ENCODE results near the gene TMEM18. TPM values are rescaled to one million over a fixed set of nuclear protein-coding genes. Genes with fewer than 3 reads are reported as not detected.

The TMEM18 gene
- total and polyA plus RNA-seq, 2 of the 13 experiments (the other 11 are each of a cell fraction or from before 2014, with no cell fraction given) = 45.9 to 49.4 TPM

DNA sequence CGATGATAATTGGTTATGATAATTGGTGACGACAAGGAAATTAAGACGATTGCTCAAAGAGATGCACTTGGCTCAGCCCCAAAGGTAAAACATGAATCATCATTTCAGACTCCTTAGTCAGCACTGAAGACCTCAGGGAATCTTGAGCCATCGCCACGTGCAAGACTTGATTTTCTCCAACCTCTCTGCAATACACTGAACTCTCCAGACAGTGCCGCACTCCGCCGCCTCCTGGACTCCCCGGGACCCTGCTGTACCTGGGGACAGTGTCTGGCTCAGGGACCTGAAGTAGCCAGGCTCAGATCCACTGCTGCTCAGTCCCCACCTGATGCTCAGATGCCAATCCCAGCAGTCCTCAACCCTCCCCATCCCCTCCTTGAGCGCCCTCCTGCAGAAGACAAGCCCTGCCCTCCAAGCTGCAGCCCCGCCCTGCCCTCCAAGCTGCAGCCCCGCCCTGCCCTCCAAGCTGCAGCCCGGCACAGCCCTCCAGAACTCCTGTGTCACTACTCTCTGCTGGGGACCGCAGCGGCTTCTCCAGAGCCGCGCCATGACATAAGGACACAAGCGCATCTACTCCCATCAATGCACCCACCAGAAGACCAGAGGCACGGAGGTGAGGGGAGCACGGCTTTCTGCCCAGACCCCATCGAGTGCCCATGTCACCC, 1.1 kb downstream of the TMEM18 start (continued):
- TF ChIP-seq, protein P1, sequence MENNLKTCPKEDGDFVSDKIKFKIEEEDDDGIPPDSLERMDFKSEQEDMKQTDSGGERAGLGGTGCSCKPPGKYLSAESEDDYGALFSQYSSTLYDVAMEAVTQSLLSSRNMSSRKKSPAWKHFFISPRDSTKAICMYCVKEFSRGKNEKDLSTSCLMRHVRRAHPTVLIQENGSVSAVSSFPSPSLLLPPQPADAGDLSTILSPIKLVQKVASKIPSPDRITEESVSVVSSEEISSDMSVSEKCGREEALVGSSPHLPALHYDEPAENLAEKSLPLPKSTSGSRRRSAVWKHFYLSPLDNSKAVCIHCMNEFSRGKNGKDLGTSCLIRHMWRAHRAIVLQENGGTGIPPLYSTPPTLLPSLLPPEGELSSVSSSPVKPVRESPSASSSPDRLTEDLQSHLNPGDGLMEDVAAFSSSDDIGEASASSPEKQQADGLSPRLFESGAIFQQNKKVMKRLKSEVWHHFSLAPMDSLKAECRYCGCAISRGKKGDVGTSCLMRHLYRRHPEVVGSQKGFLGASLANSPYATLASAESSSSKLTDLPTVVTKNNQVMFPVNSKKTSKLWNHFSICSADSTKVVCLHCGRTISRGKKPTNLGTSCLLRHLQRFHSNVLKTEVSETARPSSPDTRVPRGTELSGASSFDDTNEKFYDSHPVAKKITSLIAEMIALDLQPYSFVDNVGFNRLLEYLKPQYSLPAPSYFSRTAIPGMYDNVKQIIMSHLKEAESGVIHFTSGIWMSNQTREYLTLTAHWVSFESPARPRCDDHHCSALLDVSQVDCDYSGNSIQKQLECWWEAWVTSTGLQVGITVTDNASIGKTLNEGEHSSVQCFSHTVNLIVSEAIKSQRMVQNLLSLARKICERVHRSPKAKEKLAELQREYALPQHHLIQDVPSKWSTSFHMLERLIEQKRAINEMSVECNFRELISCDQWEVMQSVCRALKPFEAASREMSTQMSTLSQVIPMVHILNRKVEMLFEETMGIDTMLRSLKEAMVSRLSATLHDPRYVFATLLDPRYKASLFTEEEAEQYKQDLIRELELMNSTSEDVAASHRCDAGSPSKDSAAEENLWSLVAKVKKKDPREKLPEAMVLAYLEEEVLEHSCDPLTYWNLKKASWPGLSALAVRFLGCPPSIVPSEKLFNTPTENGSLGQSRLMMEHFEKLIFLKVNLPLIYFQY (CRISPR knock-in tag; IDR thresholded peaks at IDR 0.05; ENCODE audit: borderline replicate concordance) = no peak
- TF ChIP-seq CCDC6 (CRISPR knock-in tag; IDR thresholded peaks at IDR 0.05) = no peak
- no peak for TF ChIP-seq ZNF12 (CRISPR knock-in tag; IDR thresholded peaks at IDR 0.05)
- no peak for TF ChIP-seq AHR (CRISPR knock-in tag; IDR thresholded peaks at IDR 0.05)
- TF ChIP-seq, protein P2, sequence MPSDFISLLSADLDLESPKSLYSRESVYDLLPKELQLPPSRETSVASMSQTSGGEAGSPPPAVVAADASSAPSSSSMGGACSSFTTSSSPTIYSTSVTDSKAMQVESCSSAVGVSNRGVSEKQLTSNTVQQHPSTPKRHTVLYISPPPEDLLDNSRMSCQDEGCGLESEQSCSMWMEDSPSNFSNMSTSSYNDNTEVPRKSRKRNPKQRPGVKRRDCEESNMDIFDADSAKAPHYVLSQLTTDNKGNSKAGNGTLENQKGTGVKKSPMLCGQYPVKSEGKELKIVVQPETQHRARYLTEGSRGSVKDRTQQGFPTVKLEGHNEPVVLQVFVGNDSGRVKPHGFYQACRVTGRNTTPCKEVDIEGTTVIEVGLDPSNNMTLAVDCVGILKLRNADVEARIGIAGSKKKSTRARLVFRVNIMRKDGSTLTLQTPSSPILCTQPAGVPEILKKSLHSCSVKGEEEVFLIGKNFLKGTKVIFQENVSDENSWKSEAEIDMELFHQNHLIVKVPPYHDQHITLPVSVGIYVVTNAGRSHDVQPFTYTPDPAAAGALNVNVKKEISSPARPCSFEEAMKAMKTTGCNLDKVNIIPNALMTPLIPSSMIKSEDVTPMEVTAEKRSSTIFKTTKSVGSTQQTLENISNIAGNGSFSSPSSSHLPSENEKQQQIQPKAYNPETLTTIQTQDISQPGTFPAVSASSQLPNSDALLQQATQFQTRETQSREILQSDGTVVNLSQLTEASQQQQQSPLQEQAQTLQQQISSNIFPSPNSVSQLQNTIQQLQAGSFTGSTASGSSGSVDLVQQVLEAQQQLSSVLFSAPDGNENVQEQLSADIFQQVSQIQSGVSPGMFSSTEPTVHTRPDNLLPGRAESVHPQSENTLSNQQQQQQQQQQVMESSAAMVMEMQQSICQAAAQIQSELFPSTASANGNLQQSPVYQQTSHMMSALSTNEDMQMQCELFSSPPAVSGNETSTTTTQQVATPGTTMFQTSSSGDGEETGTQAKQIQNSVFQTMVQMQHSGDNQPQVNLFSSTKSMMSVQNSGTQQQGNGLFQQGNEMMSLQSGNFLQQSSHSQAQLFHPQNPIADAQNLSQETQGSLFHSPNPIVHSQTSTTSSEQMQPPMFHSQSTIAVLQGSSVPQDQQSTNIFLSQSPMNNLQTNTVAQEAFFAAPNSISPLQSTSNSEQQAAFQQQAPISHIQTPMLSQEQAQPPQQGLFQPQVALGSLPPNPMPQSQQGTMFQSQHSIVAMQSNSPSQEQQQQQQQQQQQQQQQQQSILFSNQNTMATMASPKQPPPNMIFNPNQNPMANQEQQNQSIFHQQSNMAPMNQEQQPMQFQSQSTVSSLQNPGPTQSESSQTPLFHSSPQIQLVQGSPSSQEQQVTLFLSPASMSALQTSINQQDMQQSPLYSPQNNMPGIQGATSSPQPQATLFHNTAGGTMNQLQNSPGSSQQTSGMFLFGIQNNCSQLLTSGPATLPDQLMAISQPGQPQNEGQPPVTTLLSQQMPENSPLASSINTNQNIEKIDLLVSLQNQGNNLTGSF (CRISPR knock-in tag; IDR thresholded peaks at IDR 0.05) = no peak
- TF ChIP-seq ARNT2 (CRISPR knock-in tag; IDR thresholded peaks at IDR 0.05; ENCODE audit: low read depth) = no peak
- TF ChIP-seq, protein P3, sequence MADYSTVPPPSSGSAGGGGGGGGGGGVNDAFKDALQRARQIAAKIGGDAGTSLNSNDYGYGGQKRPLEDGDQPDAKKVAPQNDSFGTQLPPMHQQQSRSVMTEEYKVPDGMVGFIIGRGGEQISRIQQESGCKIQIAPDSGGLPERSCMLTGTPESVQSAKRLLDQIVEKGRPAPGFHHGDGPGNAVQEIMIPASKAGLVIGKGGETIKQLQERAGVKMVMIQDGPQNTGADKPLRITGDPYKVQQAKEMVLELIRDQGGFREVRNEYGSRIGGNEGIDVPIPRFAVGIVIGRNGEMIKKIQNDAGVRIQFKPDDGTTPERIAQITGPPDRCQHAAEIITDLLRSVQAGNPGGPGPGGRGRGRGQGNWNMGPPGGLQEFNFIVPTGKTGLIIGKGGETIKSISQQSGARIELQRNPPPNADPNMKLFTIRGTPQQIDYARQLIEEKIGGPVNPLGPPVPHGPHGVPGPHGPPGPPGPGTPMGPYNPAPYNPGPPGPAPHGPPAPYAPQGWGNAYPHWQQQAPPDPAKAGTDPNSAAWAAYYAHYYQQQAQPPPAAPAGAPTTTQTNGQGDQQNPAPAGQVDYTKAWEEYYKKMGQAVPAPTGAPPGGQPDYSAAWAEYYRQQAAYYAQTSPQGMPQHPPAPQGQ (CRISPR knock-in tag; IDR thresholded peaks at IDR 0.05; ENCODE audit: borderline replicate concordance) = 0 out of 2 replicates have a peak, but pooled peaks have one; percentile 59
- TF ChIP-seq, protein P4, sequence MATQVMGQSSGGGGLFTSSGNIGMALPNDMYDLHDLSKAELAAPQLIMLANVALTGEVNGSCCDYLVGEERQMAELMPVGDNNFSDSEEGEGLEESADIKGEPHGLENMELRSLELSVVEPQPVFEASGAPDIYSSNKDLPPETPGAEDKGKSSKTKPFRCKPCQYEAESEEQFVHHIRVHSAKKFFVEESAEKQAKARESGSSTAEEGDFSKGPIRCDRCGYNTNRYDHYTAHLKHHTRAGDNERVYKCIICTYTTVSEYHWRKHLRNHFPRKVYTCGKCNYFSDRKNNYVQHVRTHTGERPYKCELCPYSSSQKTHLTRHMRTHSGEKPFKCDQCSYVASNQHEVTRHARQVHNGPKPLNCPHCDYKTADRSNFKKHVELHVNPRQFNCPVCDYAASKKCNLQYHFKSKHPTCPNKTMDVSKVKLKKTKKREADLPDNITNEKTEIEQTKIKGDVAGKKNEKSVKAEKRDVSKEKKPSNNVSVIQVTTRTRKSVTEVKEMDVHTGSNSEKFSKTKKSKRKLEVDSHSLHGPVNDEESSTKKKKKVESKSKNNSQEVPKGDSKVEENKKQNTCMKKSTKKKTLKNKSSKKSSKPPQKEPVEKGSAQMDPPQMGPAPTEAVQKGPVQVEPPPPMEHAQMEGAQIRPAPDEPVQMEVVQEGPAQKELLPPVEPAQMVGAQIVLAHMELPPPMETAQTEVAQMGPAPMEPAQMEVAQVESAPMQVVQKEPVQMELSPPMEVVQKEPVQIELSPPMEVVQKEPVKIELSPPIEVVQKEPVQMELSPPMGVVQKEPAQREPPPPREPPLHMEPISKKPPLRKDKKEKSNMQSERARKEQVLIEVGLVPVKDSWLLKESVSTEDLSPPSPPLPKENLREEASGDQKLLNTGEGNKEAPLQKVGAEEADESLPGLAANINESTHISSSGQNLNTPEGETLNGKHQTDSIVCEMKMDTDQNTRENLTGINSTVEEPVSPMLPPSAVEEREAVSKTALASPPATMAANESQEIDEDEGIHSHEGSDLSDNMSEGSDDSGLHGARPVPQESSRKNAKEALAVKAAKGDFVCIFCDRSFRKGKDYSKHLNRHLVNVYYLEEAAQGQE (IDR thresholded peaks at IDR 0.05; ENCODE audit: borderline replicate concordance in 1 of 2, low read depth in 1 of 2, low read length in 2 of 2) = no peak
- TF ChIP-seq ZFY (CRISPR knock-in tag; IDR thresholded peaks at IDR 0.05) = no peak
- TF ChIP-seq, protein P5, sequence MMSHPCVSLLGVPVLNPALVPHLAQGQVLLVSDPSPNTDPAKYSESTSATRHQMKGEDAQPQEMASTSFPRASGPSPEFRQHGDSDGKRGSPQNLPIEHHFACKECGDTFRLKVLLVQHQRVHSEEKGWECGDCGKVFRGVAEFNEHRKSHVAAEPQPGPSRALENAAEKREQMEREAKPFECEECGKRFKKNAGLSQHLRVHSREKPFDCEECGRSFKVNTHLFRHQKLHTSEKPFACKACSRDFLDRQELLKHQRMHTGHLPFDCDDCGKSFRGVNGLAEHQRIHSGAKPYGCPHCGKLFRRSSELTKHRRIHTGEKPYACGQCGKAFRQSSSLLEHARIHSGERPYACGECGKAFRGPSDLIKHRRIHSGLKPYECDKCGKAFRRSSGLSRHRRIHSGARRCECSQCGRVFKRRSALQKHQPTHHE (CRISPR knock-in tag; IDR thresholded peaks at IDR 0.05; ENCODE audit: borderline replicate concordance) = no peak
- TF ChIP-seq SSRP1 (CRISPR knock-in tag; IDR thresholded peaks at IDR 0.05) = peak; percentile 49; the same call in 1 of the 2 replicates

All from HepG2 (cell line).